ENCODE data around the gene CD83. TPM values are rescaled to one million over a fixed set of nuclear protein-coding genes. Genes with fewer than 3 reads are reported as not detected.

The CD83 gene
- total RNA-seq, 2 experiments from 2014 or later = 15.0 to 26.2 TPM

- CTCF ChIA-PET (ENCODE audit: unreplicated experiment) = interaction anchor here (1.3 kb wide), 1 partner anchor 10 kb away, joined by 3 read pairs; no protein-coding TSS in a partner anchor
- no peak overlapping the region for H3K27ac ChIP-seq (ENCODE audit: low read depth, low read length, poor library complexity, severe bottlenecking)
Measured at GRCh38 chr6:14077193-14077867, 40.2 kb upstream of the CD83 start.

GRCh38 chr6:14079433-14079832, 38.1 kb upstream of the CD83 start:
- no peaks in the 10 kb centered on the region for H3K9me3 ChIP-seq (ENCODE audit: low read length)
- intact Hi-C loops (cut with micrococcal nuclease; ENCODE audit: unreplicated experiment) = loop anchor here (10.0 kb wide), 1 partner anchor 465 kb away; the partner anchor contains the start of gene NOL7
- no peak overlapping the region for H2AFZ ChIP-seq (ENCODE audit: low read length)
- no peak overlapping the region for H3K4me2 ChIP-seq (ENCODE audit: low read length)
- ChIA-PET CTCF (ENCODE audit: unreplicated experiment) (no interaction called here), POLR2A (interaction anchor here (0.6 to 1.2 kb wide), 5 partner anchors 13 to 544 kb away, joined by 3 to 5 read pairs (median 3); no protein-coding TSS in a partner anchor)
- no peak overlapping the region for H3K27ac ChIP-seq (ENCODE audit: low read depth, low read length, poor library complexity, severe bottlenecking)
- H3K36me3 ChIP-seq (ENCODE audit: insufficient read depth, low read length) = no peaks in the 10 kb centered on the region
- TF ChIP-seq EZH2phosphoT487 (IDR thresholded peaks at IDR 0.05; ENCODE audit: borderline replicate concordance, low read depth, low read length) = no peak
- TF ChIP-seq CTCF (conservative IDR thresholded peaks at IDR 0.05; ENCODE audit: low read length) = no peak
- DNase-seq (ENCODE audit: low spot score) = no peak
- H3K9me2 ChIP-seq (ENCODE audit: insufficient read depth, low read length) = no peaks in the 10 kb centered on the region
- no TSS peak for BruUV-seq (replicated peaks)
- no peaks in the 10 kb centered on the region for H3K79me2 ChIP-seq (ENCODE audit: insufficient read depth, low read depth, low read length)
- H3K4me1 ChIP-seq (ENCODE audit: insufficient read depth, low read length, poor library complexity, severe bottlenecking) = peaks cover 14% of the 10 kb centered on the region
- H3K4me3 ChIP-seq (ENCODE audit: low read depth, low read length, poor library complexity, severe bottlenecking) = no peak overlapping the region
- no peaks in the 10 kb centered on the region for H4K20me1 ChIP-seq (ENCODE audit: insufficient read depth, low read length)

More at GRCh38 chr6:14077193-14077867, 40.2 kb upstream of the CD83 start:
- no TSS peak for BruUV-seq (replicated peaks)
- Histone ChIP-seq H3K36me3 (ENCODE audit: insufficient read depth, low read length) (no peaks in the 10 kb centered on the region), H3K4me2 (ENCODE audit: low read length) (no peak overlapping the region), H3K9me3 (ENCODE audit: low read length) (no peaks in the 10 kb centered on the region), H3K79me2 (ENCODE audit: insufficient read depth, low read depth, low read length) (no peaks in the 10 kb centered on the region), H3K4me3 (ENCODE audit: low read depth, low read length, poor library complexity, severe bottlenecking) (no peak overlapping the region), H3K4me1 (ENCODE audit: insufficient read depth, low read length, poor library complexity, severe bottlenecking) (peaks cover 16% of the 10 kb centered on the region), H4K20me1 (ENCODE audit: insufficient read depth, low read length) (no peaks in the 10 kb centered on the region), H3K9me2 (ENCODE audit: insufficient read depth, low read length) (no peaks in the 10 kb centered on the region), H2AFZ (ENCODE audit: low read length) (no peak overlapping the region)
- TF ChIP-seq CTCF (conservative IDR thresholded peaks at IDR 0.05; ENCODE audit: low read length) (no peak), EZH2phosphoT487 (IDR thresholded peaks at IDR 0.05; ENCODE audit: borderline replicate concordance, low read depth, low read length) (no peak)
- DNase-seq (ENCODE audit: low spot score) = no peak
- POLR2A ChIA-PET = interaction anchor here (0.5 to 1.5 kb wide), 5 partner anchors 8 to 1188 kb away, joined by 3 to 4 read pairs (median 3); partner anchors contain the start of gene MCUR1
- intact Hi-C loops (cut with micrococcal nuclease; ENCODE audit: unreplicated experiment) = loop anchor here (10.0 kb wide), 1 partner anchor 463 kb away; the partner anchor contains the start of gene NOL7

GRCh38 chr6:14079971-14080370, 37.6 kb upstream of the CD83 start:
- Histone ChIP-seq H3K27ac (ENCODE audit: low read depth, low read length, poor library complexity, severe bottlenecking) (no peak overlapping the region), H3K9me2 (ENCODE audit: insufficient read depth, low read length) (no peaks in the 10 kb centered on the region), H2AFZ (ENCODE audit: low read length) (no peak overlapping the region), H3K9me3 (ENCODE audit: low read length) (no peaks in the 10 kb centered on the region), H4K20me1 (ENCODE audit: insufficient read depth, low read length) (no peaks in the 10 kb centered on the region), H3K4me1 (ENCODE audit: insufficient read depth, low read length, poor library complexity, severe bottlenecking) (peaks cover 9% of the 10 kb centered on the region), H3K4me2 (ENCODE audit: low read length) (no peak overlapping the region), H3K4me3 (ENCODE audit: low read depth, low read length, poor library complexity, severe bottlenecking) (no peak overlapping the region), H3K79me2 (ENCODE audit: insufficient read depth, low read depth, low read length) (no peaks in the 10 kb centered on the region), H3K36me3 (ENCODE audit: insufficient read depth, low read length) (no peaks in the 10 kb centered on the region)
- no TSS peak for BruUV-seq (replicated peaks)
- POLR2A ChIA-PET = interaction anchor here (1.0 to 1.2 kb wide), 3 partner anchors 14 to 44 kb away, joined by 3 to 5 read pairs (median 3); no protein-coding TSS in a partner anchor
- CTCF ChIA-PET (ENCODE audit: unreplicated experiment) = interaction anchor here (0.6 kb wide), 1 partner anchor 196 kb away, joined by 3 read pairs; no protein-coding TSS in a partner anchor
- DNase-seq (ENCODE audit: low spot score) = no peak
- no peak for TF ChIP-seq CTCF (conservative IDR thresholded peaks at IDR 0.05; ENCODE audit: low read length)
- TF ChIP-seq EZH2phosphoT487 (IDR thresholded peaks at IDR 0.05; ENCODE audit: borderline replicate concordance, low read depth, low read length) = no peak
- intact Hi-C loops (cut with micrococcal nuclease; ENCODE audit: unreplicated experiment) = loop anchor here (10.0 kb wide), 1 partner anchor 465 kb away; the partner anchor contains the start of gene NOL7

Measured in OCI-LY7 (cell line).